Ishikawa (cell line): Measurements from ENCODE around the gene EML4.

Experiments
- CEBPB ChIP-seq: IDR thresholded peaks from 2 replicates; pipeline ENCODE4 v1.6.1; 2012
- CREB1 ChIP-seq: IDR thresholded peaks from 2 replicates; pipeline ENCODE4 v1.6.1; 2012; ENCODE audit warnings: low read depth
- EGR1 ChIP-seq: IDR thresholded peaks from 2 replicates; pipeline ENCODE4 v1.6.1; 2012
- EP300 ChIP-seq: IDR thresholded peaks from 2 replicates; pipeline ENCODE4 v1.6.1; 2012; ENCODE audit warnings: borderline replicate concordance
- FOXM1 ChIP-seq: IDR thresholded peaks from 2 replicates; pipeline ENCODE4 v1.6.1; 2012; ENCODE audit warnings: low read depth, borderline replicate concordance
- NFIC ChIP-seq: IDR thresholded peaks from 2 replicates; pipeline ENCODE4 v1.6.1; 2012
- RAD21 ChIP-seq: IDR thresholded peaks from 2 replicates; pipeline ENCODE4 v1.6.1; 2012; ENCODE audit warnings: low read depth
- TAF1 ChIP-seq: IDR thresholded peaks from 2 replicates; pipeline ENCODE4 v1.6.1; 2012; ENCODE audit warnings: low read depth, mild to moderate bottlenecking
- TCF12 ChIP-seq: IDR thresholded peaks from 2 replicates; pipeline ENCODE4 v1.6.1; 2012; ENCODE audit warnings: low read depth
- TEAD4 ChIP-seq: IDR thresholded peaks from 2 replicates; pipeline ENCODE4 v1.6.1; 2012
- YY1 ChIP-seq: IDR thresholded peaks from 2 replicates; pipeline ENCODE4 v1.6.1; 2012; ENCODE audit warnings: low read depth
- ZBTB7A ChIP-seq: IDR thresholded peaks from 2 replicates; pipeline ENCODE4 v1.6.1; 2012; ENCODE audit warnings: low read depth
- TF ChIP-seq, protein P1 (sequence below): IDR thresholded peaks from 2 replicates; pipeline ENCODE4 v1.6.1; 2012
- TF ChIP-seq, protein P2 (sequence below): IDR thresholded peaks from 2 replicates; pipeline ENCODE4 v1.6.1; 2012; ENCODE audit warnings: low read depth, mild to moderate bottlenecking
- TF ChIP-seq, protein P3 (sequence below): IDR thresholded peaks from 2 replicates; pipeline ENCODE4 v1.6.1; 2012

EML4 gene

DNA sequence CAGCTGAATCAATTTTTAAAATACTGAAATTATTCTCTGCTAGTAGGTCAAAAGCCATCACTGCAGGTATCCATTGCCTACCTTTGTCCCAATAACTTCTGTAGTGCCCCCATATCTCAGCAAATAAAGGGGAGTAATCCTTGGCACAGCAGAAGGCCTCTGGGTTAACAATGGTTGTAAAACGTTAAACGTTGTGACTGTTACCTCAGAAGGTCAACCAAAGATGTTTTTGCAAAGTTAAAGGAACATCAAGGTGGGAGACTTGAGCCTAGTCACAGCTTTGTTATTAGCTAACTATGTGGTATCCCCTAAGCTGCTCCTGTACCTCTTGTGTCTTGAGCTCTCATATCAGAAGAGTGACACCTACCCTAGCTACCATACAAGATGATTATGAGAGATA, 131.4 kb downstream of the EML4 start:
- TF ChIP-seq CEBPB (no peak), CREB1 (no peak), NFIC (no peak), TEAD4 (no peak), TCF12 (no peak), TAF1 (no peak), EGR1 (no peak), YY1 (no peak), ZBTB7A (no peak)
- TF ChIP-seq, protein P1, sequence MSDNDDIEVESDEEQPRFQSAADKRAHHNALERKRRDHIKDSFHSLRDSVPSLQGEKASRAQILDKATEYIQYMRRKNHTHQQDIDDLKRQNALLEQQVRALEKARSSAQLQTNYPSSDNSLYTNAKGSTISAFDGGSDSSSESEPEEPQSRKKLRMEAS, result no peak

DNA sequence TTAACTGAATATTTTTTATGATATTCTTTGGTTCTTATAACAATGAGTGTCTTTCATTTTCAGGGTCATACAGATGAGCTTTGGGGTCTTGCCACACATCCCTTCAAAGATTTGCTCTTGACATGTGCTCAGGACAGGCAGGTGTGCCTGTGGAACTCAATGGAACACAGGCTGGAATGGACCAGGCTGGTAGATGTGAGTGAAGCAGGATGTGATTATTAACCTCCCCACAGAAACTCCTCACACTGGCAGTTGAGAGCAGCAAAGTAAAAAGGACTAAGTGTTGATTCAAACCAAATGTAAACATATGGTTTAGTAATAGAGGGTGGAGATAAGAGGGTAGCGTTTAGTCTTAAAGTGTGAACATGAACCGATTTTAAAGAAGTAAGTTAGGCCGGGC, 134.1 kb downstream of the EML4 start:
- TF ChIP-seq CREB1, result no peak
- TF ChIP-seq YY1, result no peak
- TF ChIP-seq, protein P2, sequence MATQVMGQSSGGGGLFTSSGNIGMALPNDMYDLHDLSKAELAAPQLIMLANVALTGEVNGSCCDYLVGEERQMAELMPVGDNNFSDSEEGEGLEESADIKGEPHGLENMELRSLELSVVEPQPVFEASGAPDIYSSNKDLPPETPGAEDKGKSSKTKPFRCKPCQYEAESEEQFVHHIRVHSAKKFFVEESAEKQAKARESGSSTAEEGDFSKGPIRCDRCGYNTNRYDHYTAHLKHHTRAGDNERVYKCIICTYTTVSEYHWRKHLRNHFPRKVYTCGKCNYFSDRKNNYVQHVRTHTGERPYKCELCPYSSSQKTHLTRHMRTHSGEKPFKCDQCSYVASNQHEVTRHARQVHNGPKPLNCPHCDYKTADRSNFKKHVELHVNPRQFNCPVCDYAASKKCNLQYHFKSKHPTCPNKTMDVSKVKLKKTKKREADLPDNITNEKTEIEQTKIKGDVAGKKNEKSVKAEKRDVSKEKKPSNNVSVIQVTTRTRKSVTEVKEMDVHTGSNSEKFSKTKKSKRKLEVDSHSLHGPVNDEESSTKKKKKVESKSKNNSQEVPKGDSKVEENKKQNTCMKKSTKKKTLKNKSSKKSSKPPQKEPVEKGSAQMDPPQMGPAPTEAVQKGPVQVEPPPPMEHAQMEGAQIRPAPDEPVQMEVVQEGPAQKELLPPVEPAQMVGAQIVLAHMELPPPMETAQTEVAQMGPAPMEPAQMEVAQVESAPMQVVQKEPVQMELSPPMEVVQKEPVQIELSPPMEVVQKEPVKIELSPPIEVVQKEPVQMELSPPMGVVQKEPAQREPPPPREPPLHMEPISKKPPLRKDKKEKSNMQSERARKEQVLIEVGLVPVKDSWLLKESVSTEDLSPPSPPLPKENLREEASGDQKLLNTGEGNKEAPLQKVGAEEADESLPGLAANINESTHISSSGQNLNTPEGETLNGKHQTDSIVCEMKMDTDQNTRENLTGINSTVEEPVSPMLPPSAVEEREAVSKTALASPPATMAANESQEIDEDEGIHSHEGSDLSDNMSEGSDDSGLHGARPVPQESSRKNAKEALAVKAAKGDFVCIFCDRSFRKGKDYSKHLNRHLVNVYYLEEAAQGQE, result no peak
- TF ChIP-seq RAD21, result no peak
- no peak for TF ChIP-seq TAF1
- TF ChIP-seq ZBTB7A, result no peak
- TF ChIP-seq TCF12, result no peak
- no peak for TF ChIP-seq FOXM1
- no peak for TF ChIP-seq TEAD4
- no peak for TF ChIP-seq NFIC
- TF ChIP-seq, protein P1, result no peak
- TF ChIP-seq EGR1, result no peak

DNA sequence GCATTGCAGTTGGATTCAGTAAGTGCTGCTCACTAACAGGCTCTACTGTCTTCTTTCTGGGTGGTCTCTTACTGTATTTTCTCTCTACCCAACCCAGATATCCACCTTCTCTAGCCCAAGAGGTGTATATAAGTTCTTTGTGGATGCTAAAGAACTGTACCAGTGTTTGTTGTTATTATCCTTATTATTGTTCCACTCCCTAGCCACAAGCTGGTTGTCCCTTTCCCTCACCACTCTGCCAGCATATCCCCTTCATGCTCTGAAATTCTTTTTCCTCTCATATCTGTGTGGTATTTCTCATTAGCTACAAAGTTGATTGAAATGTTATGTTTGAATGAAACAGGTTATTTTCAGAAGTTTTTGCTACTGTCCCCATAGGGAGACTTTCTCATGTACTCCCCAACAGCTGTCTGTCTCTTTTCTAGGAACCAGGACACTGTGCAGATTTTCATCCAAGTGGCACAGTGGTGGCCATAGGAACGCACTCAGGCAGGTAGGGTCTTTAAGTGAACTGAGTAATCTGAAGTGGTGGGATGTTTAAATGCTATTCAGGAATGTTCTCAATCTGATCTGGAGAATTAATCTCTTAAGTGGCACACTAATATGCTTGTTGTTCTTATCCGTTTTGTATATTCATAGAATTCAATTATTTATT, 135.0 kb downstream of the EML4 start:
- TF ChIP-seq ZBTB7A (no peak), TCF12 (no peak), TAF1 (no peak), CREB1 (no peak), EP300 (no peak), NFIC (no peak), EGR1 (no peak), RAD21 (no peak), FOXM1 (no peak), YY1 (no peak), TEAD4 (no peak), CEBPB (no peak)
- TF ChIP-seq, protein P1, result no peak
- TF ChIP-seq, protein P3, sequence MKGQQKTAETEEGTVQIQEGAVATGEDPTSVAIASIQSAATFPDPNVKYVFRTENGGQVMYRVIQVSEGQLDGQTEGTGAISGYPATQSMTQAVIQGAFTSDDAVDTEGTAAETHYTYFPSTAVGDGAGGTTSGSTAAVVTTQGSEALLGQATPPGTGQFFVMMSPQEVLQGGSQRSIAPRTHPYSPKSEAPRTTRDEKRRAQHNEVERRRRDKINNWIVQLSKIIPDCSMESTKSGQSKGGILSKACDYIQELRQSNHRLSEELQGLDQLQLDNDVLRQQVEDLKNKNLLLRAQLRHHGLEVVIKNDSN, result no peak
- TF ChIP-seq, protein P2, result no peak

DNA sequence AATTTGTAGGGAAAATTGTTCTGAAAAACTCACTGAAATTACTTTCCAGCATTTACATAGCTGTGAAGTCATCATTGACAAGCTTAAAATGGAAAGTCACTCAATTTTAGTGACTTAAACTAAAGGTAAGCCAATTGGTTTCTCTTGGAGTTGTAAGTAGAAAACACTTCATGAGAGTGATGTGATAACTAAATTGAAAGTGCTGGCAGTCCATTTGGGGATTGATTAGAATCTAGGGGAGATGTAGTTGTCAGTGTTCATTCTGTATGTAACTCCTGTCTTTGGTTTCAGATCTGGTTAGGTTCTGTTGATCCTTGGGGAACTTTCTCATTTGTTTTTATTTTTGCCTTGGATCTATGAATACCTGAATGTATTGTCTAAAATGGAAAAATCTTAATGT, 138.0 kb downstream of the EML4 start:
- TF ChIP-seq EP300, result no peak
- TF ChIP-seq, protein P2, result no peak
- no peak for TF ChIP-seq TEAD4
- no peak for TF ChIP-seq RAD21
- no peak for TF ChIP-seq CREB1
- TF ChIP-seq YY1, result no peak

DNA sequence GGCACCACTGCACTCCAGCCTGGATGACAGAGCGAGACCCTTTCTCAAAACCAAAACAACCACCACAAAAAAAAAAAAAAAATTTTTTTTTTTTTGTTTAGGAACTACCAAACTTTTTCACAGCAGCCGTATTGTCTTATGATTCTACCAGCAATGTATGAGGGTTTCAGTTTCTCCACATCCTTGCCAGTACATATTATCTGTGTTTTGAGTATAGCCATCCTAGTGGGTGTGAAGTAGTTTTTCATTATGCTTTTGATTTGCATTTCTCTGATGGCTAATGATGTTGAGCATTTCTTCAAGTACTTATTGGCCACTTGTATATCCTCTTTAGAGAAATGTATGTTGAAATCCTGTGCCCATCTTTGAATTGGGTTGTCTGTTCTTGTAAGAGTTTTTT, 140.2 kb downstream of the EML4 start:
- TF ChIP-seq EP300 (no peak), CEBPB (no peak), NFIC (no peak), TAF1 (no peak), TEAD4 (no peak), ZBTB7A (no peak), RAD21 (no peak), CREB1 (no peak), EGR1 (no peak), YY1 (no peak), FOXM1 (no peak), TCF12 (no peak)
- TF ChIP-seq, protein P2, result no peak
- TF ChIP-seq, protein P1, result no peak
- TF ChIP-seq, protein P3, result no peak
